Activated naive CD4-positive, alpha-beta T cell (primary cell): ENCODE measurements around the gene TROAP.
"Not testable (repeated sequence)": the region's sequence is repeated elsewhere in the genome, so short reads cannot be mapped to it uniquely, and the experiment has no call there.

Experiments used
- DNase-seq, 4 experiments: peaks; one replicate each; lab custom pipeline; 2025; lab: John Stamatoyannopoulos, UW

The TROAP gene

DNA sequence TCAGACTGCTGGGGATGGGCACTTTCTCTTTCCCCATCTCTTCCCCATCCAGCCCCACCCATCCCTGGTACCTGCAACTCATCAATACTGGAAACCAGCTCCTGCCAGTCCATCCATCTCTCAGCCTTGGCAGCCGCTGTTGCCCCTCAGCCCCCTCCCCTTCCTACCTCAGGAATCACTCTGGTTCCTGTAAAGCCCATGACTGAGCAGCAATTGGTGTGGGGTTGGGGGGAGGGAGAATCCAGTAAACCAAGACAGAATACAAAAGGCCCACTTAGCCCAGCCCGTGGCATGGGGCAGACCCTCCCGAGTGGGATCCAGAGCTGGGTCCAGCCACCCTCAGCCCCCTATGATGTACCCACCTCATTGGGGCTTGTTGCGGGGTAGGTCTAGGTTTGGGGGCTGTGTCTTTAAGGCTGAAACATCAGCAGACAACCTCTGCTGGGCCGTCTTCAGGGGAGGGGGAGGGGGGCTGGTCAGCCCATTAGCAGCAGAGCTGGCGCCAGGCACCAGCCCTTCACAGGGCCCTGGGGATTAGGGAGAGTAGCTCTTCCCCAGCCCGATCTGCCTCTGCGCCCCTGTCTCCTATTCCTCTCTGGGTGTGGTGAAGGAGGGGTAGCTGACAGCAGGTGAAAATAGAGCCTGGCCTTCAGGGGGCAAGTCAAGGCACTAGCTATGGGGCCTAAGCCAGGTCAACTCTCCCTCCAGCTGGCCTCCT is 28.8 kb upstream of the TROAP start:
- no peak for DNase-seq

- no peak for DNase-seq
Measured at GRCh38 chr12:49294804-49295081, 28.3 kb upstream of the TROAP start.

DNA sequence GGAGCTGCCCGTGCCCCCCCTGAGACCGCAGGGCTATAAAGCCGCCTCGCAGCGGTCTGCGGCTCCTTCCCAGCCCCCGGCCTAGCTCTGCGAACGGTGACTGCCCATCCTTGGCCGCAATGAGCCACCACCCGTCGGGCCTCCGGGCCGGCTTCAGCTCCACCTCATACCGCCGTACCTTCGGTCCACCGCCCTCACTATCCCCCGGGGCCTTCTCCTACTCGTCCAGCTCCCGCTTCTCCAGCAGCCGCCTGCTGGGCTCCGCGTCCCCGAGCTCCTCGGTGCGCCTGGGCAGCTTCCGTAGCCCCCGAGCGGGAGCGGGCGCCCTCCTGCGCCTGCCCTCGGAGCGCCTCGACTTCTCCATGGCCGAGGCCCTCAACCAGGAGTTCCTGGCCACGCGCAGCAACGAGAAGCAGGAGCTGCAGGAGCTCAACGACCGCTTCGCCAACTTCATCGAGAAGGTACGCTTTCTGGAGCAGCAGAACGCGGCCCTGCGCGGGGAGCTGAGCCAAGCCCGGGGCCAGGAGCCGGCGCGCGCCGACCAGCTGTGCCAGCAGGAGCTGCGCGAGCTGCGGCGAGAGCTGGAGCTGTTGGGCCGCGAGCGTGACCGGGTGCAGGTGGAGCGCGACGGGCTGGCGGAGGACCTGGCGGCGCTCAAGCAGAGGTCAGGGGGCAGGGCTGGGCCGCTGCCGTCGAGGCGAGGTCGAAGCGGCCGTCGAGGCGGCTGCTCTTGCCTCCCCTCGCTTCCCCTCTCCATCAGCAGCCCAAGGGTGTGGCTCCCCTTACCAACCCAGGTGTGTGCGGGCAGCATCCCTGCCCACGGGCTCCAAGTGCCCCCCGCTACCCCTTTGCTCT is 27.7 kb upstream of the TROAP start, which contains the start of gene PRPH:
Gene PRPH (plus strand): TSS at position 66 of the 855 bp plus-strand sequence. CDS start 54 bp downstream, at position 120.
- no peak for DNase-seq

- DNase-seq, result peak in 3 of 4 experiments; percentile 25 to 54 (median 25)
Measured at GRCh38 chr12:49296034-49296835, 26.8 kb upstream of the TROAP start.

DNA sequence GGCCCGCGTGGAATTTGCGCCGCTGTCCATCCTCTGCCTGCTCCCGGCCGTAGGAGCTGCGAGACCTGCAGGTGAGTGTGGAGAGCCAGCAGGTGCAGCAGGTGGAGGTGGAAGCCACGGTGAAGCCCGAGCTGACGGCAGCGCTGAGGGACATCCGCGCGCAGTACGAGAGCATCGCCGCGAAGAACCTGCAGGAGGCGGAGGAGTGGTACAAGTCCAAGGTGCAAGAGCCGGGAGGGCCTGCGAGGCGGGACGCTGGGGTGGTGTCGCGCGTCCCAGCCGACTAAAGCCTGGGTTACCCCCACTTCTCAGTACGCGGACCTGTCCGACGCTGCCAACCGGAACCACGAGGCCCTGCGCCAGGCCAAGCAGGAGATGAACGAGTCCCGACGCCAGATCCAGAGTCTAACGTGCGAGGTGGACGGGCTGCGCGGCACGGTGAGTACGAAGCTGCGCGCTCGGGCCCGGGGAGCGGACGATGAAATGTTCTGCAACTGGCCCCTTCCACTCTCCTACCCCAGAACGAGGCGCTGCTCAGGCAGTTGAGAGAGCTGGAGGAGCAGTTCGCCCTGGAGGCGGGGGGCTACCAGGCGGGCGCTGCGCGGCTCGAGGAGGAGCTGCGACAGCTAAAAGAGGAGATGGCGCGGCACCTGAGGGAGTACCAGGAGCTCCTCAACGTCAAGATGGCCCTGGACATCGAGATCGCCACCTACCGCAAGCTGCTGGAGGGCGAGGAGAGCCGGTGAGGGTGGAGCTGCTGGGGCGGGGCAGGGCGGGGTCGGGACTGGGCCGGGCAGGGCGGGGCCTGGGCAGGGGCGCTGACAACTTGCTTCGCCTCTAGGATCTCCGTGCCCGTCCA is 26.0 kb upstream of the TROAP start:
- DNase-seq, result peak in 1 of 4 experiments; percentile 34

DNA sequence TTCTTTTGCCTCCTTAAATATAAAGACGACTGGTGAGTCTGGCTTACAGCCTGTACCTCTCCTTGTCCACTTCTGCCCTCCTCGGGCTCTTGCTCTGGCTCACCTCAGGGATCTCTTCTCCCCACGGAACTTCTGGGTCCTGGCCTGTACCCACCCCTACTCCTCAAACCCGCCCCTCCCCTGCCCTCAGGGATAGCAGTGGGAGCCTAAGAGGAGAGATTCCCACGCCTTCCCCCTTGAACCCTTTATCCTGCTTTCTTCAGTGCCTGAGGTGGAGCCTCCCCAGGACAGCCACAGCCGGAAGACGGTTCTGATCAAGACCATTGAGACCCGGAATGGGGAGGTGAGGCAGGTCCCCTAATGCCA is 25.4 kb upstream of the TROAP start:
- no peak for DNase-seq

DNA sequence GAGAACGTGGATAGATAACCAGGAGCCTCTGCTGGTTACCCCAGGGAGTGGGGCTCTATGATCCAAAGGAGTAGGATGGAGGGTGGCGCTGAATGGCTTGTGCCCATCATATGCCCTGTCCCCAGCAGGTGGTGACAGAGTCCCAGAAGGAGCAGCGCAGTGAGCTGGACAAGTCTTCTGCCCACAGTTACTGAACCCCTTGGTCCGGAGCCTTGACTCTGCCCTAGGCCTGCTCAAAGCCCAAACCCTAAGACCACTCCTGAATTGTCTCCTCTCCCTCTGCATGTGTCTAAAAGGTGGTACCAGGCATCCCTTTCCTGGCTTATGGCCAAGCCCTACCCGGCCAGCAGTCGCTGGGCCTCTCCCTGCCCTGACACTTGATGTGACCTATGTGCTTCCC is 24.9 kb upstream of the TROAP start:
- DNase-seq, result no peak

DNA sequence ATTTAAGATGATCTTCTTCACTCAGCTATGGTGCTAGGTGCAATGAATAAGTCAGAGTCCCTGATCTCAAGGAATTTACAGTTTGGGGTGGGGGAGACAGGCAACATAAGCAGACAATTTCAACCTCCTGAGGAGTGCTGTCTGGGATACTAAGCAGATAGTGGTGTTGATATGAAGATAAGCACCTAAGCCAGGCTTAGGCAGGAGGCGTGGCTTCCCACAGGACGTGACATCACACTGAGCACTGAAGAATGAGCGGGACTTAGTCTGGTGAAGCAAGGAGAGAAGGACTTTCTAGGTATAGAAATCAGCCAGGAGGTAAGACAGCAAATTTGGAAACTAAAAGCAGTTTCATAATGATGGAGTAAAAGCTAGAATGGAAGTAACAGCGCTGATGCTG is 21.3 kb upstream of the TROAP start:
- DNase-seq, result no peak

DNA sequence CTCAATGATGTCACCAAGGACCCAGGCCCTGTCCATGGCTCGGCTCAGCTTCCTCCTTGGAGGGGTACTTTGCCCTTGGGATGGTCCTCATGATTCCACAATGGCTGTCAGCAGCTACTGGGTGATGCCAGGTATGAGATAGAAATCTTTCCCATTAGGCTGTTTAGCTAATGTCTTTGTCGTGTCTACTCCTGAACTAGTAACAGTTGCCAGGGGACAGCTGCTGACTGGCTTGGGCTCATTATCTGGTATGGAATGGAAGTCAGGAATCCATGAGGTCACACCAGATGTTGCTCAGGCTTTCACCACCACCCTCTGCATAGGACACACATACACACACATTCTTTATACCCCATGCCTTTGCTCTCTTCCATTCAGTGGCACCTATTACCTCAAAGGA is 18.9 kb upstream of the TROAP start:
- DNase-seq, result no peak

DNA sequence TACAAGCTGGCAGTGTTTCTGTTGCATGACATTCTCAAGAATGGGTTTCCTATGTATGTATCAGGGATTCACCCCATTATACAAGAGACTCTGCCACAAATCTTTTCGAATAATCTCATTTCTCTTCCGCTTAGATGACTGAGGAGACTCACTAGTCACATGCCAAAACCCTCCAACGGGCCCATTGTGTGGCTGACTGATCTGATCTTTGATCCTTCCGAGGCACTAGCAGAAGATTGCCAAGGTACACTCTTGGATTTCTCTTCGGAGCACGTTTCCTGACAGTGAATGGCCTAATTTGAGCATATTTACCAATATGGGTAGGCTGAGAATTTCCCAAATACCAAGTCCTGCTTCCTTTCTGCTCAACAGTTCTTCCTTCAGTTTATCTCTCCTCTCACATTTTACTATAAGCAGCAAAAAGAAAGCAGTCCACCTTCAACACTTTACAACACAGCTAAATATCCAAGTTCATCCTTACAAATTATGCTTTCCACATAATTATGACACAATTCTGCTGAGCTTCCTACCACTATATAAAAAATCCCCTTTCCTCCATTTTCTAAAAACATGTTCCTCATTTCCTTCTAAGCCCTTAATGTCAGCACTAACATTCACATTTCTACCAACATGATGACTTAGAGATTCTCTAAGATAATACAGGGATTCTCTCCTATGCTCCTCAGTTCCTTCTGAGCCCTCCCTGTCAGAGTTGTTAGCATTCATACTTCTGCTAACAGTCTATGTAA is 17.1 kb upstream of the TROAP start:
- no peak for DNase-seq

GRCh38 chr12:49309386-49309785 is 13.7 kb upstream of the TROAP start:
- DNase-seq, result no peak

GRCh38 chr12:49310451-49311000 is 12.5 kb upstream of the TROAP start:
- DNase-seq, result not testable (repeated sequence)

DNA sequence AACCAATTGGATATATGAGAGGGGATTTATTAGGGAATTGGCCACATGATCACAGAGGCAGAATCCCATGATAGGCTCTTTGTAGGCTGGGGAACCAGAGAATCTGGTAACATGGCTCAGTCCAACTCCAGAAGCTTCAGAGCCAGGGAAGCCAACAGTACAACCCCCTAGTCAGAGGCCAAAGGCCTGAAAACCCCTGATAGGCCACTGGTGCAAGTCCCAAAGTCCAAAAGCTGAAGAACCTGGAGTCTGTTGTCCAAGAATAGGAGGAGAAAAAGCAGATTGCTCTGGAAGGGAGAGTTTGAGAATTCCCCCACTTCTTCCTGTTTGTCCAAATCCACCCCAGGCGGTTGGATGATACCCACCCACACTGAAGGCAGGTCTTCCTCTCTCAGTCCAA is 8.2 kb upstream of the TROAP start:
- no peak for DNase-seq

DNA sequence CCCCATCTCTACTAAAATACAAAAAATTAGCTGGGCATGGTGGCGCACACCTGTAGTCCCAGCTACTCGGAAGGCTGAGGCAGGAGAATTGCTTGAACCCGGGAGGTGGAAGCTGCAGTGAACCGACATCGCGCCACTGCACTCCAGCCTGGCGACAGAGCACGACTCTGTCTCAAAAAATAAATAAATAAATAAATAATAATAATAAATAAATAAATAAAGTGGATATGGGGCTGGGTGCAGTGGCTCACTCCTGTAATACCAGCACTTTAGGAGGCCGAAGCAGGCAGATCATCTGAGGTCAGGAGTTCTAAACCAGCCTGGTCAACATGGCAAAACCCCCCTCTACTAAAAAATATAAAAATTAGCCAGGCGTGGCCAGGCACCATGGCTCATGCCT is 5.9 kb upstream of the TROAP start:
- DNase-seq, result not testable (repeated sequence)

DNA sequence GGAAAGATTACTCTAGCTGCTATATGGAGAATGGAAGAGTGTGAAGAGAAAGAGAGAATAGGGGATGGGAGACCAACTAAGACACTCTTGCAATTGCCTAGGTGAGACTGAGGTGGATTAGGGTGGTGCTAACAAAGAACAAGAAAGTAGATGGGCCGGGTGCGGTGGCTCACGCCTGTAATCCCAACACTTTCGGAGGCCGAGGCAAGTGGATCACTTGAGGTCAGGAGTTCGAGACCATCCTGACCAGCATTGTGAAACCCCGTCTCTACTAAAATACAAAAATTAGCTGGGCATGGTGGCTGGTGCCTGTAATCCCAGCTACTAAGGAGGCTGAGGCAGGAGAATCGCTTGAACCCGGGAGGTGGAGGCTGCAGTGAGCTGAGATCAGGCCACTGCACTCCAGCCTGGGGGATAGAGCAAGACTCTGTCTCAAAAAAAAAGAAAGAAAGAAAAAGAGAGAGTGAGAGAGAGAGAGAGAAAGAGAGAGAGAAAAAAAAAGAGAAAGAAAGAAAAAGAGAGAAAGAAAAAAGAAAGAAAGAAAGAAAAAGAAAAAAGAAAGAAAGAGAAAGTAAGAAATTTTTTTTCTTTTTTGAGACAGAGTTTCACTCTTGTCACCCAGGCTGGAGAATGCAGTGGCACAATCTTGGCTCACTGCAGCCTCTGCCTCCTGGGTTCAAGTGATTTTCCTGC is 2.5 kb upstream of the TROAP start:
- DNase-seq, result not testable (repeated sequence)

- DNase-seq, result no peak
Measured at GRCh38 chr12:49322367-49322707, 718 bp upstream of the TROAP start.

GRCh38 chr12:49323524-49324097 is 556 bp downstream of the TROAP start:
- no peak for DNase-seq

GRCh38 chr12:49325606-49326005 is 2.6 kb downstream of the TROAP start:
- no peak for DNase-seq

DNA sequence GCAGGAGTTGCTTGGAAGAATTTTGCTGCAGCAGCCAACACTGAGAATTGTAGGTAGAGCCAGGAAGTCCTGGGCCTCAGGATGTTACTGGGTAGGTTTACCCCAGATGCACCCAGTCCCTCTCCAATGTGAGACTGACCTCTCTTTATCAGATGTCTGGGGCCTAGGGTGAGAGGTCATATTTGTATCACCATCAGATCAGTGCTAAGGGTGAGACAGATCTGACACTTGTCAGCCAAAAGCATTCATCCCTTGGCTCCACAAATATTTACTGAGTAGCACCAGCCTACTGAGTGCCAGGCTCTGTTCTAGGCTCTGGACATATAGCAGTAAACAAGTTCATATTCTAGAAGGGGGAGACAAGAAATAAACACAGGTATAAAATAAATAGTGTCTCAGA is 4.3 kb downstream of the TROAP start:
- no peak for DNase-seq

GRCh38 chr12:49327887-49328286 is 4.8 kb downstream of the TROAP start:
- DNase-seq, result no peak
